ENCODE data around the gene GNL1. TPM values are rescaled to one million over a fixed set of nuclear protein-coding genes. Genes with fewer than 3 reads are reported as not detected.

The GNL1 gene
- total and polyA plus RNA-seq, 4 donors: 10.1 to 18.2 (median 13.2) TPM

DNA sequence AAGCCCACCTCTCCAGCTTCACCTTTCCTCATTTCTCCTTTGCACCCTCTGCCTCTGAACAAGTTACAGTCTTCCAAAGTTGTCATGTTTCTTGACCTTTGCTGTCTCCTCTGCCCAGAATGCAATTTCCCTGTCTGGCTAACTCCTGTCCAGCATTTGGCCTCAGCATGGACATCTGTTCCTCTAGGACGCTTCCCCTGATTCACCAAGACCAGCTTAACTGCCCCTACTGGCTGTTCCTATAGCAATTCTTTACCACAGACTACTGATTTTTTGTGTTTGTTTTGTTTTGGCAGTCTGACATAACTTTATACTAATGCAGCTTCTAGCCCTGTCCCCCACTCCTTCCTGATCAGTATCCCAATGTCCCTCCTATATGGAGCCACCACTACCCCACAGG, 13.4 kb downstream of the GNL1 start:
- TF ChIP-seq, protein P1, sequence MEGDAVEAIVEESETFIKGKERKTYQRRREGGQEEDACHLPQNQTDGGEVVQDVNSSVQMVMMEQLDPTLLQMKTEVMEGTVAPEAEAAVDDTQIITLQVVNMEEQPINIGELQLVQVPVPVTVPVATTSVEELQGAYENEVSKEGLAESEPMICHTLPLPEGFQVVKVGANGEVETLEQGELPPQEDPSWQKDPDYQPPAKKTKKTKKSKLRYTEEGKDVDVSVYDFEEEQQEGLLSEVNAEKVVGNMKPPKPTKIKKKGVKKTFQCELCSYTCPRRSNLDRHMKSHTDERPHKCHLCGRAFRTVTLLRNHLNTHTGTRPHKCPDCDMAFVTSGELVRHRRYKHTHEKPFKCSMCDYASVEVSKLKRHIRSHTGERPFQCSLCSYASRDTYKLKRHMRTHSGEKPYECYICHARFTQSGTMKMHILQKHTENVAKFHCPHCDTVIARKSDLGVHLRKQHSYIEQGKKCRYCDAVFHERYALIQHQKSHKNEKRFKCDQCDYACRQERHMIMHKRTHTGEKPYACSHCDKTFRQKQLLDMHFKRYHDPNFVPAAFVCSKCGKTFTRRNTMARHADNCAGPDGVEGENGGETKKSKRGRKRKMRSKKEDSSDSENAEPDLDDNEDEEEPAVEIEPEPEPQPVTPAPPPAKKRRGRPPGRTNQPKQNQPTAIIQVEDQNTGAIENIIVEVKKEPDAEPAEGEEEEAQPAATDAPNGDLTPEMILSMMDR (IDR thresholded peaks at IDR 0.05; ENCODE audit: low read depth, low read length, missing input control): no peak
- TF ChIP-seq FOXA2 (IDR thresholded peaks at IDR 0.05): no peak
- no peak for TF ChIP-seq TAF1 (conservative IDR thresholded peaks at IDR 0.05)
- no peak for TF ChIP-seq EGR1 (IDR thresholded peaks at IDR 0.05; ENCODE audit: low read depth in 2 of 2)
- Histone ChIP-seq H3K4me3 (ENCODE audit: low read depth in 1 of 3, low read length in 3 of 3) (no peak overlapping the region), H3K4me1 (ENCODE audit: control insufficient read depth in 4 of 4, insufficient read depth in 4 of 4, low read length in 3 of 4) (peaks cover 0 to 9% (median 3%) of the 10 kb centered on the region in 4 donors), H3K36me3 (ENCODE audit: control insufficient read depth in 4 of 4, insufficient read depth in 3 of 4, low read depth in 1 of 4, low read length in 3 of 4) (peaks cover 4 to 21% (median 11%) of the 10 kb centered on the region in 4 donors), H3K27me3 (ENCODE audit: control insufficient read depth in 4 of 4, insufficient read depth in 4 of 4, low read length in 3 of 4) (no peaks in the 10 kb centered on the region), H3K27ac (ENCODE audit: low read depth in 1 of 2, low read length in 2 of 2) (no peak overlapping the region), H3K9ac (ENCODE audit: low read depth in 1 of 2, low read length in 2 of 2) (no peak overlapping the region), H3K9me3 (ENCODE audit: control insufficient read depth in 4 of 4, low read length in 3 of 4) (no peaks in the 10 kb centered on the region)
- no peak for DNase-seq (ENCODE audit: low spot score)
- WGBS: 71% methylated on average over 1 of the region's 1 CpG

- Histone ChIP-seq H3K27me3 (ENCODE audit: control insufficient read depth in 4 of 4, insufficient read depth in 4 of 4, low read length in 3 of 4) (no peaks in the 10 kb centered on the region), H3K4me1 (ENCODE audit: control insufficient read depth in 4 of 4, insufficient read depth in 4 of 4, low read length in 3 of 4) (peaks cover 0 to 9% (median 3%) of the 10 kb centered on the region in 4 donors), H3K9me3 (ENCODE audit: control insufficient read depth in 4 of 4, low read length in 3 of 4) (no peaks in the 10 kb centered on the region), H3K9ac (ENCODE audit: low read depth in 1 of 2, low read length in 2 of 2) (peak overlapping the region in 1 of 2 donors; percentile 8), H3K4me3 (ENCODE audit: low read depth in 1 of 3, low read length in 3 of 3) (no peak overlapping the region), H3K27ac (ENCODE audit: low read depth in 1 of 2, low read length in 2 of 2) (peak overlapping the region in 1 of 2 donors; percentile 20), H3K36me3 (ENCODE audit: control insufficient read depth in 4 of 4, insufficient read depth in 3 of 4, low read depth in 1 of 4, low read length in 3 of 4) (peaks cover 4 to 21% (median 11%) of the 10 kb centered on the region in 4 donors)
- no peak for TF ChIP-seq SP1 (IDR thresholded peaks at IDR 0.05)
- TF ChIP-seq, protein P2, sequence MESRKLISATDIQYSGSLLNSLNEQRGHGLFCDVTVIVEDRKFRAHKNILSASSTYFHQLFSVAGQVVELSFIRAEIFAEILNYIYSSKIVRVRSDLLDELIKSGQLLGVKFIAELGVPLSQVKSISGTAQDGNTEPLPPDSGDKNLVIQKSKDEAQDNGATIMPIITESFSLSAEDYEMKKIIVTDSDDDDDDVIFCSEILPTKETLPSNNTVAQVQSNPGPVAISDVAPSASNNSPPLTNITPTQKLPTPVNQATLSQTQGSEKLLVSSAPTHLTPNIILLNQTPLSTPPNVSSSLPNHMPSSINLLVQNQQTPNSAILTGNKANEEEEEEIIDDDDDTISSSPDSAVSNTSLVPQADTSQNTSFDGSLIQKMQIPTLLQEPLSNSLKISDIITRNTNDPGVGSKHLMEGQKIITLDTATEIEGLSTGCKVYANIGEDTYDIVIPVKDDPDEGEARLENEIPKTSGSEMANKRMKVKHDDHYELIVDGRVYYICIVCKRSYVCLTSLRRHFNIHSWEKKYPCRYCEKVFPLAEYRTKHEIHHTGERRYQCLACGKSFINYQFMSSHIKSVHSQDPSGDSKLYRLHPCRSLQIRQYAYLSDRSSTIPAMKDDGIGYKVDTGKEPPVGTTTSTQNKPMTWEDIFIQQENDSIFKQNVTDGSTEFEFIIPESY (IDR thresholded peaks at IDR 0.05): no peak
- WGBS: 22% methylated on average over 4 of the region's 4 CpGs
- DNase-seq (ENCODE audit: low spot score): no peak
Observed at GRCh38 chr6:30542404-30542725, 13.9 kb downstream of the GNL1 start.

- Histone ChIP-seq H3K9ac (ENCODE audit: low read depth in 1 of 2, low read length in 2 of 2) (peak overlapping the region; percentile 32 to 44), H3K36me3 (ENCODE audit: control insufficient read depth in 4 of 4, insufficient read depth in 3 of 4, low read depth in 1 of 4, low read length in 3 of 4) (peaks cover 2 to 15% (median 9%) of the 10 kb centered on the region in 4 donors), H3K27me3 (ENCODE audit: control insufficient read depth in 4 of 4, insufficient read depth in 4 of 4, low read length in 3 of 4) (no peaks in the 10 kb centered on the region), H3K27ac (ENCODE audit: low read depth in 1 of 2, low read length in 2 of 2) (peak overlapping the region in 1 of 2 donors; percentile 20), H3K4me3 (ENCODE audit: low read depth in 1 of 3, low read length in 3 of 3) (peak overlapping the region; percentile 25 to 47 (median 35)), H3K4me1 (ENCODE audit: control insufficient read depth in 4 of 4, insufficient read depth in 4 of 4, low read length in 3 of 4) (peaks cover 0 to 9% (median 3%) of the 10 kb centered on the region in 4 donors), H3K9me3 (ENCODE audit: control insufficient read depth in 4 of 4, low read length in 3 of 4) (no peaks in the 10 kb centered on the region)
- TF ChIP-seq, protein P1 (IDR thresholded peaks at IDR 0.05; ENCODE audit: low read depth, low read length, missing input control): peak; percentile 97
- TF ChIP-seq YY1 (IDR thresholded peaks at IDR 0.05): peak; percentile 53
- no peak for TF ChIP-seq HNF4G (IDR thresholded peaks at IDR 0.05)
- peak; percentile 90 to 93 for TF ChIP-seq RAD21 (IDR thresholded peaks at IDR 0.05)
- TF ChIP-seq FOXA1 (IDR thresholded peaks at IDR 0.05): no peak
- DNase-seq (ENCODE audit: low spot score): peak; percentile 77
- 13% methylated on average over 23 of the region's 23 CpGs for WGBS
Observed at GRCh38 chr6:30541515-30542403, 14.5 kb downstream of the GNL1 start.
